ENCODE results near the gene HMCN2.

Gene HMCN2

DNA sequence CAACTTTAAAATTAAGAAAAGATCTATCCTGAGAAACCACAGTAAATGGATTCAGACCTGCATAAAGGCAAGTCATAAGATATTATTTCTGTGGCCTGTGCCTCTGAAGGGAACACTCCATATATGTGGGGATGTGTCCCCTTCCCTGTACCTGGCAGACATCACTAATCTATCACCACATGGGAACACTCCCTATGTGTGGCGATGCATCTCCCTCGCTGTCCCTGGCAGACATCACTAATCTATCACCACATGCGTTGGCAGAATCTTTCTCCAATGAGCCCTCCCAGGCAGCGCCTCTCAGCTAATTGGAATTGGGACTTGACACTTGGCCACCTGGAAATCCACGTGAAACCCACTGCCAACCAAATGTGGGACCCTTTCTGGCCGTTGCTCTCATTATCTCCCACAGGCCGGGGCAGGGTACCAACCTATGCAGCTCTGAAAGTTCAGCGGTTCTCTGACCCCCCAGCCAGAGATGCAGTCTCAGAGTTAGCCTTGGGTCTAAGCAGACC is 154.0 kb downstream of the HMCN2 start:
- DNase-seq (ENCODE audit: low read depth), result no peak
- TF ChIP-seq, protein P1, sequence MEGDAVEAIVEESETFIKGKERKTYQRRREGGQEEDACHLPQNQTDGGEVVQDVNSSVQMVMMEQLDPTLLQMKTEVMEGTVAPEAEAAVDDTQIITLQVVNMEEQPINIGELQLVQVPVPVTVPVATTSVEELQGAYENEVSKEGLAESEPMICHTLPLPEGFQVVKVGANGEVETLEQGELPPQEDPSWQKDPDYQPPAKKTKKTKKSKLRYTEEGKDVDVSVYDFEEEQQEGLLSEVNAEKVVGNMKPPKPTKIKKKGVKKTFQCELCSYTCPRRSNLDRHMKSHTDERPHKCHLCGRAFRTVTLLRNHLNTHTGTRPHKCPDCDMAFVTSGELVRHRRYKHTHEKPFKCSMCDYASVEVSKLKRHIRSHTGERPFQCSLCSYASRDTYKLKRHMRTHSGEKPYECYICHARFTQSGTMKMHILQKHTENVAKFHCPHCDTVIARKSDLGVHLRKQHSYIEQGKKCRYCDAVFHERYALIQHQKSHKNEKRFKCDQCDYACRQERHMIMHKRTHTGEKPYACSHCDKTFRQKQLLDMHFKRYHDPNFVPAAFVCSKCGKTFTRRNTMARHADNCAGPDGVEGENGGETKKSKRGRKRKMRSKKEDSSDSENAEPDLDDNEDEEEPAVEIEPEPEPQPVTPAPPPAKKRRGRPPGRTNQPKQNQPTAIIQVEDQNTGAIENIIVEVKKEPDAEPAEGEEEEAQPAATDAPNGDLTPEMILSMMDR (conservative IDR thresholded peaks at IDR 0.05; ENCODE audit: control insufficient read depth, insufficient read depth, low read depth, low read length), result no peak
- no peak overlapping the region for H3K4me3 ChIP-seq (ENCODE audit: control insufficient read depth, low read depth, low read length)

DNA sequence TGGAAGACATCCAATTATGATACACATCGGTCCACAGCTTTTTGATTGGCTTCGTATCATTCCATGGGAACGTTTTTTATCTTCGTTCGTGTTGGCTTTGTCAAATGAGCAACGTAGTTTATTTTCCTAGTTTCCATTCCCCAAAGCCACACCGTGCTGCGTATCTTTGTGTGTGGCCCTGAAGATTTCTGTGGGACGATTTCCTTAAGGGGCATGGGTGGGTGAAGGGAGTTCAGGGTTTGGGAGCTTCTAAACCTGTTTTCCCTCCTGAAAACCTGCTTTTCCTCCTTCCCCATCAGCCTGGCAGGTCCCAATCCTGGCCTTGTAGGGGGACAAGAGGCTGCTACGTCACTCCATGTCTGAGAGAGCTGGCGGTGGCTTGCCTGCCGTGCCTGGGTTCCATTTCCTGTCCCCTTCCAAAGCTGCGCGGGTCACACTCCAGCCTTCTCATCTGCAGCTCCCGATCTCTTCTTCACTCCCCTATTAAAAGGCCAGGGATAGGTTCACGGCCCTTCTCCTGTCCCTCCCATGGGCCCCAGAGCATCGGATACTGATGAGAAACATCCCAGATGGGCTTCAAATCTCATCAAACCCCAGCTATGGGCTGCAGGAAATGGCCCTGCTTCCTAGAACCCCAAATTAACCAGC is 155.7 kb downstream of the HMCN2 start:
- H3K4me3 ChIP-seq (ENCODE audit: control insufficient read depth, low read depth, low read length), result no peak overlapping the region
- DNase-seq (ENCODE audit: low read depth), result no peak
- TF ChIP-seq, protein P1 (conservative IDR thresholded peaks at IDR 0.05; ENCODE audit: control insufficient read depth, insufficient read depth, low read depth, low read length), result no peak

DNA sequence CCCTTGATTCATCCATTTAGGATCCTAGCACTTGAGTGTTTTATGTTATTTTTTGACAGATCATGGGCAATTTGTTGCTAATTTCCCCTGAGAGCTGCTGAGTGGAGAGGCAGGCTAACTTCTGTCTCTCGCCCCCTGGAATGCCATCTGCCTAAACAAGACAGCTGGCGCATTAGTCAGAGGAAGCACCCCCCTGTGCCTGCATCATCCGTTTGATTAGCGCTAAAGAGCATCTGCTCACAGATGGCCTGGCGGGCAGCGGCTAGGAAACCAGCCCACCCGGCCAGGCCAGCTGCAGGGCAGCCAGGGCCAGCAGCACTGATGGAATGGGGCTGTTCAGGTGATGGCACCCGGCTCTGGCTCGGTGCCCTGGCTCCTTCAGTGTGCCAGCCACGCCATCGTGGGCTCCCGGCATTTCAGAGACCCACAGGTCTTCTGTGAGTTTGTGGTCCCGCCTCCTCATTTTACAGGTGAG is 156.3 kb downstream of the HMCN2 start:
- TF ChIP-seq, protein P1 (conservative IDR thresholded peaks at IDR 0.05; ENCODE audit: control insufficient read depth, insufficient read depth, low read depth, low read length), result no peak
- H3K4me3 ChIP-seq (ENCODE audit: control insufficient read depth, low read depth, low read length), result no peak overlapping the region
- peak; percentile 38 for DNase-seq (ENCODE audit: low read depth)

DNA sequence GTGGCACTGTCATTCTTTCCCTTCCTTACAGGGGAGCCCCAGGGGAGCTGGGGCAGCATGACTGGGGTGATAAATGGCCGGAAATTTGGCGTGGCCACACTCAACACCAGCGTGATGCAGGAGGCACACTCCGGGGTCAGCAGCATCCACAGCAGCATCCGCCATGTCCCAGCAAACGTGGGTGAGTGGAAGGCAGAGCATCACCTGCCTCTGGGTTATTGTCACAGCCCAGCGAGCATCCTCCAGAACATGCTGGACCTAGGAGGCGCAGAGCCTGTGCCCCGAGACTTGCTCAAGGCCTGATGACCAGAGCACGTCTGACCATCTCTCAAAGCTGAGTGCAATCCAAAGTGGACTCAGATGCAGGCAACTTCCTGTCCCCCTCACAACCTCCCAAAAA is 157.0 kb downstream of the HMCN2 start:
- H3K4me3 ChIP-seq (ENCODE audit: control insufficient read depth, low read depth, low read length), result no peak overlapping the region
- TF ChIP-seq, protein P1 (conservative IDR thresholded peaks at IDR 0.05; ENCODE audit: control insufficient read depth, insufficient read depth, low read depth, low read length), result no peak
- DNase-seq (ENCODE audit: low read depth), result no peak

DNA sequence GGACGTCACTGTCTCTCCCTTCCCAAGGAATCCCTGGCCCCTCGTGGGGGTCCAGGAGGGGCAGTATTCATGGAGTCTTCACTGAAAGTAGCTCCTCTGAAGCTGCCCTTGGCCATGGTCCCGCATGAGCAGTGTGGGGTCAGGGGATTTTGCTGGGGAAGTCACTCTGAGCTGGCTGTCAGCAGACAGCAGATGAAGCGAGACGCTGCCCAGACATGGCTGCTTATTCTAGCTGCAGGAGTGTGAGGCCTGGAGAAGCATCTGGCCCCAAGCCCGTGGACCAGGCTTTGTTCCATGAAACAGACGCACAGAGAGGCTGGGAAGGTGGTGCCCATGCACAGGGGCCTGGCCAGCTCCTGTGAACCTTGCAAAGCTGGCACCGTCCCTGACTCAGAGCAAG is 157.7 kb downstream of the HMCN2 start:
- no peak for DNase-seq (ENCODE audit: low read depth)
- no peak overlapping the region for H3K4me3 ChIP-seq (ENCODE audit: control insufficient read depth, low read depth, low read length)
- TF ChIP-seq, protein P1 (conservative IDR thresholded peaks at IDR 0.05; ENCODE audit: control insufficient read depth, insufficient read depth, low read depth, low read length), result no peak

DNA sequence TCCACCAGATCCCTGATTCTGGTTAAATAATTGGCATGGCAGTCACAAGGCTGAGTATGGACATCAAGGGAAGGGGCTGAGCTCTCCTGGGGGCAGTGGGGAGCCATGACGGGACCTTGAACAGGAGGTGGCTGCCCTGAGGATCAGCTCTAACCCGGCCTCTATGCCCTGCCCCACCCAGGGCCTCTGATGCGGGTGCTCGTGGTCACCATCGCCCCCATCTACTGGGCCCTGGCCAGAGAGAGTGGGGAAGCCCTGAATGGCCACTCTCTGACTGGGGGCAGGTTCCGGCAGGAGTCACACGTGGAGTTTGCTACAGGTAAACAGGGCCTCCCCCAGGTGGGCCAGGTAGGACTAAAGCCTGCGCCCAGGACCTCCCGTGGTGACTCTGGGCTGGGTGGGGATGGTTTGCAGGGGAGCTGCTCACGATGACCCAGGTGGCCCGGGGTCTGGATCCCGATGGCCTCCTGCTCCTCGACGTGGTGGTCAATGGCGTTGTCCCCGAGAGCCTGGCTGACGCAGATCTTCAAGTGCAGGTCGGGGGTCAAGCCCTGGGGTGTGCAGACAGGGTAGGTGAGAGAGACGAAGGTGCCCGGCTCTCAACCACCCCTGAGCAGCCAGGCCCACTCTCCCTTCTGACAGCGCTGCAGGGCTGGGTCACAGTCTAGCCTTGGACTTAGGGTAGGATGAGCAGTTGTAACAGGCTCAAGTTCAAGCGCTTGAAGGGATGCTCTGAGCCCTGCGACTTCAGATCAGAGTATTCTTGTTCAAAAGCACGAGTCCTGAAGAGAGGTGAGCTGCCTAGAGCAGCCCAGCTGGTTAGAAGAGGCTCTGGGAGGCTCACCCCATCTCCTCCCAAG is 159.3 kb downstream of the HMCN2 start:
- no peak overlapping the region for H3K4me3 ChIP-seq (ENCODE audit: control insufficient read depth, low read depth, low read length)
- TF ChIP-seq, protein P1 (conservative IDR thresholded peaks at IDR 0.05; ENCODE audit: control insufficient read depth, insufficient read depth, low read depth, low read length), result no peak
- no peak for DNase-seq (ENCODE audit: low read depth)

All from fibroblast of mammary gland (primary cell).